Measurements from ENCODE around the gene GALNTL6. TPM values are rescaled to one million over a fixed set of nuclear protein-coding genes. Genes with fewer than 3 reads are reported as not detected.

GALNTL6 gene
- total and polyA plus RNA-seq, 2 donors (not counting 1 experiment from before 2014, with no cell fraction given): 0.99 to 1.1 TPM

DNA sequence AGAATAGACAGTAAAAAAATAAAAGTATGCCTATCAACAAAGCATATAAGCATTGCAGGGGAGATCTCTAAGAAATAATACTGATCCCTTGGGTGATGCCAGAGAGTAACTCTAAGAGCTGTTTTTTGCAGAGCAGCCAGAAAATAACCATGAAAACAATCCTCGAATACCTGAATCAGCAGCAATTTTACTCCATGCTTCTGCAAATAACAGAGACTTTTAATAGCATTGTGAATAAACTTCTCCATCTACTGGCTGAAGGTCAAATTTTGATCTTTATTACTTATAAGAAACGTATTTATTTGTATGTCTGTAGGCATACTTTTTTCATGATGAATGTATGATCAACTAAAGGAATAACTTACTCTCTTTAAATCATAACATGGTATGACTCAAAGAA is 334.5 kb downstream of the GALNTL6 start:
- Histone ChIP-seq H3K36me3 (replicated peaks in 1 of 2; ENCODE audit: control extremely low read depth in 1 of 2, control insufficient read depth in 1 of 2, extremely low read depth in 1 of 2, insufficient read depth in 2 of 2, low read length in 1 of 2) (no peaks in the 10 kb centered on the region), H3K27me3 (replicated peaks in 1 of 4; ENCODE audit: control extremely low read depth in 1 of 4, control insufficient read depth in 3 of 4, insufficient read depth in 4 of 4, low read length in 3 of 4) (no peaks in the 10 kb centered on the region), H3K4me1 (ENCODE audit: control insufficient read depth in 2 of 2, insufficient read depth in 2 of 2, low read length in 2 of 2) (no peaks in the 10 kb centered on the region), H3K4me2 (replicated peaks; ENCODE audit: low read depth, low read length, poor library complexity, severe bottlenecking) (no peak overlapping the region), H3K27ac (ENCODE audit: low read length in 2 of 2) (no peak overlapping the region), H4K20me1 (ENCODE audit: control insufficient read depth, insufficient read depth, low read length, poor library complexity, severe bottlenecking) (no peaks in the 10 kb centered on the region), H3K9me3 (ENCODE audit: control extremely low read depth in 1 of 3, control insufficient read depth in 2 of 3, insufficient read depth in 1 of 3, low read length in 2 of 3) (no peaks in the 10 kb centered on the region), H3K79me2 (ENCODE audit: control insufficient read depth, insufficient read depth, low read length) (no peaks in the 10 kb centered on the region), H3K9ac (ENCODE audit: low read length) (no peak overlapping the region), H3K4me3 (ENCODE audit: control extremely low read depth in 1 of 5, extremely low read depth in 1 of 5, insufficient read depth in 1 of 5, low read depth in 2 of 5, low read length in 4 of 5) (no peak overlapping the region), H2AFZ (ENCODE audit: insufficient read depth, low read depth, low read length, poor library complexity, severe bottlenecking) (no peak overlapping the region)
- no CpG with 5 or more reads among the region's 2 CpGs for WGBS (ENCODE audit: insufficient coverage)
- ATAC-seq (ENCODE audit: low read depth) (no peak), DNase-seq (no peak)
- intact Hi-C loops (cut with micrococcal nuclease): no loop called here
- no peak for TF ChIP-seq EZH2 (IDR thresholded peaks at IDR 0.05; ENCODE audit: borderline replicate concordance, insufficient read depth, low read depth, low read length, poor library complexity, severe bottlenecking)
- no peak for TF ChIP-seq CTCF (IDR thresholded peaks at IDR 0.05)
- Mint-ChIP-seq H3K4me3 (no peak overlapping the region), H3K9me3 (ENCODE audit: insufficient read depth) (no peaks in the 10 kb centered on the region), H3K4me1 (no peaks in the 10 kb centered on the region), H3K27me3 (no peaks in the 10 kb centered on the region), H3K27ac (no peak overlapping the region)
- CTCF ChIA-PET: no interaction called here
- POLR2A ChIA-PET: no interaction called here

DNA sequence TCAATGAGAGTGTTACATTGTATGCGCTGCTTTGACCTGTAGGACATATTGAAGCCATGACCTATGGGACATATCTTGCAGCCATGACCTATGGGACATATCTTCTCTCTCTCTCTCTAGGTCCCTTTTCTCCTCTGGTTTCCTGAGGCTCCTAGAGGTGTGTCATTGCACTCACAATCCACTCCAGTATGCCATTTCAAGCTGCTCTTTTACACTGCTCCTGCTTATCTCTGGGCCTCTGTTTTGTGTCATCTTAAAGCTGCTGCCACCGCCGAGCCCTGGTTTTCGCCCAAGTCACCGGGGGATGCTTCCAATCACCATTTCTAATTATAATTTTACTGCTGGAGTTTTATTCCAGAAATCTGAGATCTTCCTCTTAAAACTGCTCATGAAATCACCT is 336.1 kb downstream of the GALNTL6 start:
- no CpG with 5 or more reads among the region's 5 CpGs for WGBS (ENCODE audit: insufficient coverage)
- H3K27me3 ChIP-seq (replicated peaks in 1 of 4; ENCODE audit: control extremely low read depth in 1 of 4, control insufficient read depth in 3 of 4, insufficient read depth in 4 of 4, low read length in 3 of 4): no peaks in the 10 kb centered on the region
- no peaks in the 10 kb centered on the region for H3K27me3 Mint-ChIP-seq
- no peaks in the 10 kb centered on the region for H3K36me3 ChIP-seq (replicated peaks in 1 of 2; ENCODE audit: control extremely low read depth in 1 of 2, control insufficient read depth in 1 of 2, extremely low read depth in 1 of 2, insufficient read depth in 2 of 2, low read length in 1 of 2)
- H3K79me2 ChIP-seq (ENCODE audit: control insufficient read depth, insufficient read depth, low read length): no peaks in the 10 kb centered on the region
- H3K4me1 ChIP-seq (ENCODE audit: control insufficient read depth in 2 of 2, insufficient read depth in 2 of 2, low read length in 2 of 2): no peaks in the 10 kb centered on the region
- H3K9ac ChIP-seq (ENCODE audit: low read length): no peak overlapping the region
- H3K27ac ChIP-seq (ENCODE audit: low read length in 2 of 2): no peak overlapping the region
- no peaks in the 10 kb centered on the region for H3K9me3 ChIP-seq (ENCODE audit: control extremely low read depth in 1 of 3, control insufficient read depth in 2 of 3, insufficient read depth in 1 of 3, low read length in 2 of 3)
- H3K4me2 ChIP-seq (replicated peaks; ENCODE audit: low read depth, low read length, poor library complexity, severe bottlenecking): no peak overlapping the region
- ATAC-seq (ENCODE audit: low read depth) (no peak), DNase-seq (no peak)
- H3K27ac Mint-ChIP-seq: no peak overlapping the region
- intact Hi-C loops (cut with micrococcal nuclease): no loop called here
- no peaks in the 10 kb centered on the region for H4K20me1 ChIP-seq (ENCODE audit: control insufficient read depth, insufficient read depth, low read length, poor library complexity, severe bottlenecking)
- H3K9me3 Mint-ChIP-seq (ENCODE audit: insufficient read depth): no peaks in the 10 kb centered on the region
- no peak overlapping the region for H2AFZ ChIP-seq (ENCODE audit: insufficient read depth, low read depth, low read length, poor library complexity, severe bottlenecking)
- ChIA-PET CTCF (no interaction called here), POLR2A (no interaction called here)
- H3K4me1 Mint-ChIP-seq: no peaks in the 10 kb centered on the region
- no peak overlapping the region for H3K4me3 ChIP-seq (ENCODE audit: control extremely low read depth in 1 of 5, extremely low read depth in 1 of 5, insufficient read depth in 1 of 5, low read depth in 2 of 5, low read length in 4 of 5)
- H3K4me3 Mint-ChIP-seq: no peak overlapping the region
- TF ChIP-seq EZH2 (IDR thresholded peaks at IDR 0.05; ENCODE audit: borderline replicate concordance, insufficient read depth, low read depth, low read length, poor library complexity, severe bottlenecking) (no peak), CTCF (IDR thresholded peaks at IDR 0.05) (no peak)
